Endothelial cell (in vitro differentiated cells): Measurements from ENCODE around the gene JAKMIP2. TPM values are rescaled to one million over a fixed set of nuclear protein-coding genes. Genes with fewer than 3 reads are reported as not detected.

ENCODE experiments used
- DNase-seq: peaks from one replicate; pipeline ENCODE4 v3.0.0; 2021; ENCODE audit warnings: low spot score
- H3K27ac Mint-ChIP-seq: one replicate; pipeline ENCODE4 v1.8.0; 2021; ENCODE audit warnings: mixed read lengths, inconsistent platforms; ENCODE audit not compliant: unreplicated experiment
- H3K27me3 Mint-ChIP-seq: one replicate; pipeline ENCODE4 v1.8.0; 2021; ENCODE audit warnings: mild to moderate bottlenecking, moderate library complexity, mixed read lengths, inconsistent platforms; ENCODE audit not compliant: unreplicated experiment
- H3K36me3 Mint-ChIP-seq: one replicate; pipeline ENCODE4 v1.8.0; 2021; ENCODE audit warnings: mild to moderate bottlenecking, low read depth, mixed read lengths, inconsistent platforms; ENCODE audit not compliant: unreplicated experiment
- H3K4me1 Mint-ChIP-seq: one replicate; pipeline ENCODE4 v1.8.0; 2021; ENCODE audit warnings: mild to moderate bottlenecking, mixed read lengths, inconsistent platforms; ENCODE audit not compliant: unreplicated experiment
- H3K4me3 Mint-ChIP-seq: one replicate; pipeline ENCODE4 v1.8.0; 2021; ENCODE audit warnings: mild to moderate bottlenecking, mixed read lengths, inconsistent platforms; ENCODE audit not compliant: unreplicated experiment
- H3K9me3 Mint-ChIP-seq: one replicate; pipeline ENCODE4 v1.8.0; 2021; ENCODE audit warnings: mixed read lengths, inconsistent platforms; ENCODE audit not compliant: unreplicated experiment
- CTCF ChIP-seq: fragments of 200-600 bp; sonication (generic); IDR thresholded peaks from one replicate; pipeline ENCODE4 v1.5.0; 2021; ENCODE audit warnings: antibody characterized with exemption; ENCODE audit not compliant: unreplicated experiment
- total RNA-seq: library from RNA; stranded (reverse); fragmentation: NEBNext Ultra II Directional; extraction: Animal tissue kit (Norgen Biotek cat#: 25700); gene quantifications from one replicate; pipeline ENCODE4 v1.2.1, GENCODE V29; 2021; ENCODE audit not compliant: unreplicated experiment

The JAKMIP2 gene
- total RNA-seq, 1 donor from 2014 or later, result 4.3 TPM

GRCh38 chr5:147611483-147611882, 171.0 kb downstream of the JAKMIP2 start:
- peaks cover 4% of the 10 kb centered on the region for H3K36me3 Mint-ChIP-seq
- H3K27ac Mint-ChIP-seq, result no peak overlapping the region
- no peak for DNase-seq

GRCh38 chr5:147610798-147611197, 171.7 kb downstream of the JAKMIP2 start:
- Mint-ChIP-seq H3K27ac (no peak overlapping the region), H3K4me3 (no peak overlapping the region), H3K9me3 (no peaks in the 10 kb centered on the region), H3K4me1 (peaks cover 8% of the 10 kb centered on the region), H3K36me3 (peaks cover 4% of the 10 kb centered on the region), H3K27me3 (no peaks in the 10 kb centered on the region)
- TF ChIP-seq CTCF, result no peak
- no peak for DNase-seq

More at GRCh38 chr5:147611483-147611882, 171.0 kb downstream of the JAKMIP2 start:
- H3K4me3 Mint-ChIP-seq, result no peak overlapping the region
- peaks cover 8% of the 10 kb centered on the region for H3K4me1 Mint-ChIP-seq
- H3K27me3 Mint-ChIP-seq, result no peaks in the 10 kb centered on the region
- TF ChIP-seq CTCF, result no peak
- no peaks in the 10 kb centered on the region for H3K9me3 Mint-ChIP-seq

- no peak for TF ChIP-seq CTCF
- H3K36me3 Mint-ChIP-seq, result no peaks in the 10 kb centered on the region
- no peaks in the 10 kb centered on the region for H3K4me1 Mint-ChIP-seq
- no peak for DNase-seq
- H3K27me3 Mint-ChIP-seq, result no peaks in the 10 kb centered on the region
- H3K27ac Mint-ChIP-seq, result no peak overlapping the region
- no peak overlapping the region for H3K4me3 Mint-ChIP-seq
- H3K9me3 Mint-ChIP-seq, result no peaks in the 10 kb centered on the region
Observed at GRCh38 chr5:147601652-147602051, 180.9 kb downstream of the JAKMIP2 start.

GRCh38 chr5:147591120-147591519, 191.4 kb downstream of the JAKMIP2 start:
- TF ChIP-seq CTCF, result no peak
- Mint-ChIP-seq H3K27ac (no peak overlapping the region), H3K4me1 (peaks cover 2% of the 10 kb centered on the region), H3K4me3 (no peak overlapping the region), H3K36me3 (no peaks in the 10 kb centered on the region), H3K9me3 (no peaks in the 10 kb centered on the region), H3K27me3 (no peaks in the 10 kb centered on the region)
- no peak for DNase-seq

- Mint-ChIP-seq H3K27ac (no peak overlapping the region), H3K9me3 (no peaks in the 10 kb centered on the region), H3K36me3 (no peaks in the 10 kb centered on the region), H3K27me3 (peaks cover 1% of the 10 kb centered on the region), H3K4me1 (no peaks in the 10 kb centered on the region), H3K4me3 (no peak overlapping the region)
- no peak for TF ChIP-seq CTCF
- no peak for DNase-seq
Observed at GRCh38 chr5:147590096-147590495, 192.4 kb downstream of the JAKMIP2 start.
